Colonic mucosa (tissue), 4 donors: ENCODE measurements around the gene CCND1. TPM values are rescaled to one million over a fixed set of nuclear protein-coding genes. Genes with fewer than 3 reads are reported as not detected.

Experiments
- DNase-seq: peaks from one replicate; pipeline ENCODE4 v3.0.0-alpha.2; 2020
- H3K27ac ChIP-seq: fragments of 200-600 bp; one replicate; pipeline ENCODE4 v1.8.0; 2021
- H3K27me3 ChIP-seq: fragments of 200-600 bp; one replicate; pipeline ENCODE4 v1.8.0; 2021
- H3K36me3 ChIP-seq: fragments of 200-600 bp; one replicate; pipeline ENCODE4 v1.8.0; 2021
- H3K4me1 ChIP-seq: fragments of 200-600 bp; one replicate; pipeline ENCODE4 v1.8.0; 2021; ENCODE audit warnings: mild to moderate bottlenecking
- H3K4me3 ChIP-seq: fragments of 200-600 bp; one replicate; pipeline ENCODE4 v1.8.0; 2021
- H3K9ac ChIP-seq, 2 donors: one replicate each; pipeline ENCODE4 v1.7.0; 2013; ENCODE audit warnings: control low read depth in 2 of 2, low read depth in 2 of 2, low read length in 2 of 2
- H3K9me3 ChIP-seq: fragments of 200-600 bp; one replicate; pipeline ENCODE4 v1.8.0; 2021
- CTCF ChIP-seq: fragments of 200-600 bp; IDR thresholded peaks from one replicate; pipeline ENCODE4 v1.8.0; 2022; ENCODE audit warnings: antibody characterized with exemption, mild to moderate bottlenecking
- intact Hi-C: fragments of 100-400 bp; cut with DNase I; formaldehyde crosslinking; loops from one replicate; pipeline ENCODE4 v1.14.1; 2022
- total RNA-seq, 2 donors: library from RNA; stranded (reverse); fragmentation: NEBNext Ultra II Directional in 1 of 2; extraction: Animal tissue kit (Norgen Biotek cat#: 25700) in 1 of 2; gene quantifications; one replicate each; pipeline ENCODE4 v1.2.1, GENCODE V29; 2021
- donor health status: healthy.
- donor health status: DM: no; HTN: no; CAD: no.
- donor health status: DM: no; HTN: no; CAD: no.

CCND1 gene
- total RNA-seq, 2 donors from 2014 or later = 59.7 to 94.6 TPM

DNA sequence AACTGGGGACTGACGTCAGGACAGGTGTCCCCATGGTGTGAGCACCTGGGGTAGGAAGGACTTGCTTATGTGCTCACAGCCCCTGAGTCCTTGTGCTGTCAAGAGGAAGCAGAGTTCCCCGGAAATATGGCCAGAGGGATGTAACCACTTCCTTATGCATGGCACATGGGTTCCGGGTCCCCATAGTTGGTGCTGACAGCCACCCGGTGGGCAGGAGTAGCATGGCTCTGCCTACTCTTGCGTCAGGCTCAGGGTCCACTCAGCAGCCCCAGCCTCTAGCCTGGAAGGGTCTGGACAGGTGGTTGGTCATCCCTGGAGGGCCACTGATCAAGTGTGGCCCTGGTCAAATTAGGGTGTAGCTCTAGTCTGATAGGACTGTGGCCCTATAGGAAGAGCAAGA lies 42.8 kb upstream of the CCND1 start:
- H3K4me1 ChIP-seq = no peaks in the 10 kb centered on the region
- H3K27me3 ChIP-seq = no peaks in the 10 kb centered on the region
- H3K27ac ChIP-seq = no peak overlapping the region
- H3K36me3 ChIP-seq = no peaks in the 10 kb centered on the region
- no peak for DNase-seq
- no peak for TF ChIP-seq CTCF
- H3K9me3 ChIP-seq = no peaks in the 10 kb centered on the region
- H3K4me3 ChIP-seq = no peak overlapping the region
- H3K9ac ChIP-seq = no peak overlapping the region
- intact Hi-C loops = no loop called here

DNA sequence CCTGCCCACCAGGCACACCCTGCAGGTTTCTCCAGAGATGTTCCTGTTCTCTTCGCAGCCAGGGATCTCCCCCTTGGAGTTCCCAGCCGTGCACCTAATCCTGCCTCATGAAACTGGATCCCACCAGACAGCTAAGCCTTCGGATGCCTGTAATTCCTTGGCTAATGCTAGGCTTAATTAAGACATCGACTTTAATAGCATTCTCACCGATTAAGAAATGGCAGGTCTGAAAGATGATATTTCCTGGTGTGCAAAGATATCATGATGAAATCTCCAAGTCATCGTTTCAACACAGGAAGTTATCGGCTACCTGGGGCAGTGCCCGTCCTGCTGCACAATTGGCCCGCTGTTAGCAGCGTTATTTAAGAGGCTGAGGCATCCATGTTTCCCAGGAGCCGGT lies 41.5 kb upstream of the CCND1 start:
- H3K4me1 ChIP-seq = no peaks in the 10 kb centered on the region
- H3K27me3 ChIP-seq = no peaks in the 10 kb centered on the region
- no peak overlapping the region for H3K9ac ChIP-seq
- no peak for DNase-seq
- H3K36me3 ChIP-seq = no peaks in the 10 kb centered on the region
- no peak overlapping the region for H3K4me3 ChIP-seq
- intact Hi-C loops = no loop called here
- TF ChIP-seq CTCF = no peak
- no peaks in the 10 kb centered on the region for H3K9me3 ChIP-seq
- H3K27ac ChIP-seq = no peak overlapping the region

DNA sequence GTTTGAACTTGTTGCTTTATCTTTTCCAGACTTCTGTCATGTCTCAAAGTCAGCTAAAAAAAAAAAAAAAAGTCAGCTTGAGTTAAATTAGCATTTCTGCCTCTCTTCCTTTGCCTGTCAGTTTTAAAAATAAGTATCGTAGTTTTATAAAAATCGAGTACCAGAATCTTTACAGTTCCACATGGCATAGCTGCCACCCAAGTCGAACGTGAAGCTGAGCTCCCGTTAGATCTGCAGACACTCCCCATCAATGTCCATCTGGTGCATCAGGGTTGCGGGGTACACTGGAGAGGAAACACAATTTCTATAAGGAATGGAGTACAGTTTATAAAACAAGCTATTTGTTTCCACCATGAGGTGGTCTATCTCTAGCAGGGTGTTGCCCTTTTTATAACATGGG lies 41.0 kb upstream of the CCND1 start:
- no peak overlapping the region for H3K27ac ChIP-seq
- no peaks in the 10 kb centered on the region for H3K27me3 ChIP-seq
- no peak overlapping the region for H3K9ac ChIP-seq
- TF ChIP-seq CTCF = no peak
- H3K36me3 ChIP-seq = no peaks in the 10 kb centered on the region
- DNase-seq = no peak
- H3K9me3 ChIP-seq = no peaks in the 10 kb centered on the region
- H3K4me3 ChIP-seq = no peak overlapping the region
- intact Hi-C loops = no loop called here
- no peaks in the 10 kb centered on the region for H3K4me1 ChIP-seq

GRCh38 chr11:69601011-69601975 lies 39.7 kb upstream of the CCND1 start:
- intact Hi-C loops = no loop called here
- peak; percentile 19 for DNase-seq
- Histone ChIP-seq H3K4me1 (no peaks in the 10 kb centered on the region), H3K36me3 (no peaks in the 10 kb centered on the region), H3K27ac (no peak overlapping the region), H3K9me3 (no peaks in the 10 kb centered on the region), H3K9ac (no peak overlapping the region), H3K27me3 (no peaks in the 10 kb centered on the region), H3K4me3 (no peak overlapping the region)
- no peak for TF ChIP-seq CTCF

DNA sequence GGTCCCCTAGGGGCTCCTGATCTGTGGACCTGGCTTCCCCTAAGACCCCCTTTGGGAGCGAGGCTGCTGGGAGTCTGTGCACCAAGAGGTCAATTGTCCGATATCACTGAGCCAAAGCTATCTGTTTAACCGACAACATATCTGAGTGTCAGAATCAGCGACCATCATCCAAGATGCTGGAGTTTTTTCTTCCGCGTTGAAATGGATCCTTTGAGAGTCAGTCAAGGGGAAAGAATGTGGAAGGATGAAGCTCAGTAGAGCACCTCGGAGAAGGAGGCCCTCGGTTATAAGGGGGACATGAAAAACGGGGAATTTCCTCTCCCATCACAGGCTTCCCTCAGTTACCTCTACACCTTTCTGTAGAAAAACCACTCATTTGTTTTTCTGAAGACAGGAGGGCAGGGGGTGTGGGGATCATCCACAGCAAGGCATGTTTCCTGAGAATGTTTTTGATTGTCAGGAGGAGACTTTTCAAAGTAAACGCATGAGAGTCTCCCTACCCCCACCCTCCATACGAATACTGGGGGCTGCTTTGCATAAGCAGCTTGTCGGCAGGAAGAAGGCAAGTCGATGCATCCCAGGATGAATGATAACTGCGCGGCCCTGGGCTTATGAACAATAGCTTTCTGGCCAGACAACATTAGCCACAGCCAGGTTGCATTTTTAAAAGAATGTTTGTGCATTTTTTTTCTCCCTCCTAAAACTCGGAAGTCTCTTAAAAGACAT lies 37.7 kb upstream of the CCND1 start:
- no peaks in the 10 kb centered on the region for H3K36me3 ChIP-seq
- H3K9ac ChIP-seq = no peak overlapping the region
- DNase-seq = no peak
- no peaks in the 10 kb centered on the region for H3K27me3 ChIP-seq
- H3K27ac ChIP-seq = no peak overlapping the region
- no peak overlapping the region for H3K4me3 ChIP-seq
- intact Hi-C loops = no loop called here
- no peaks in the 10 kb centered on the region for H3K4me1 ChIP-seq
- no peaks in the 10 kb centered on the region for H3K9me3 ChIP-seq
- no peak for TF ChIP-seq CTCF
